ENCODE data around the gene DOK4.
A peak's percentile ranks its signal among the peaks of the same experiment; 100 is the strongest.

DOK4 gene

DNA sequence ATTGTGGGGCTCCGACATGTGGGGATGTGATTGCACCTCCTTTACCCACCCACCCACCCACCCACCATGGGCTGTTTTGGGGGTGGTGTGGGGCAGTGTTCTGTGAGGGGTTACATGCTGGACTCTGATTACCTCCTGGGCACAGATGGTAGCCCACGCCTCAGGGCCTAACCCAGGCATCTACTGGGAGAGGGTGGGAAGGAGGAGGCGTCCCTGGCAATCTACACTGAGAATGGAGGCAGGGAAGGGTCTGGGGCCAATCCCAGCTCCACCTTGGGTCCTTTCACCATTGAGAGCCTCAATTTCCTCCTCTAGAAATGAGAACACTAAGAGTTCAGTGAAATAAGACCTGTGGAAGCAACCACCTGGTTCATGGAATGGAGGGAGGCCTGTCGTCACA lies 11.7 kb upstream of the DOK4 start:
- TF ChIP-seq EZH2phosphoT487 (IDR thresholded peaks at IDR 0.05; ENCODE audit: borderline replicate concordance, low read length) = no peak
- TF ChIP-seq, protein P1, sequence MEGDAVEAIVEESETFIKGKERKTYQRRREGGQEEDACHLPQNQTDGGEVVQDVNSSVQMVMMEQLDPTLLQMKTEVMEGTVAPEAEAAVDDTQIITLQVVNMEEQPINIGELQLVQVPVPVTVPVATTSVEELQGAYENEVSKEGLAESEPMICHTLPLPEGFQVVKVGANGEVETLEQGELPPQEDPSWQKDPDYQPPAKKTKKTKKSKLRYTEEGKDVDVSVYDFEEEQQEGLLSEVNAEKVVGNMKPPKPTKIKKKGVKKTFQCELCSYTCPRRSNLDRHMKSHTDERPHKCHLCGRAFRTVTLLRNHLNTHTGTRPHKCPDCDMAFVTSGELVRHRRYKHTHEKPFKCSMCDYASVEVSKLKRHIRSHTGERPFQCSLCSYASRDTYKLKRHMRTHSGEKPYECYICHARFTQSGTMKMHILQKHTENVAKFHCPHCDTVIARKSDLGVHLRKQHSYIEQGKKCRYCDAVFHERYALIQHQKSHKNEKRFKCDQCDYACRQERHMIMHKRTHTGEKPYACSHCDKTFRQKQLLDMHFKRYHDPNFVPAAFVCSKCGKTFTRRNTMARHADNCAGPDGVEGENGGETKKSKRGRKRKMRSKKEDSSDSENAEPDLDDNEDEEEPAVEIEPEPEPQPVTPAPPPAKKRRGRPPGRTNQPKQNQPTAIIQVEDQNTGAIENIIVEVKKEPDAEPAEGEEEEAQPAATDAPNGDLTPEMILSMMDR (IDR thresholded peaks at IDR 0.05; ENCODE audit: low read depth, low read length, poor library complexity, severe bottlenecking) = no peak
- peaks cover 10% of the 10 kb centered on the region for H3K4me1 ChIP-seq (ENCODE audit: control insufficient read depth, low read length)
- no peaks in the 10 kb centered on the region for H3K36me3 ChIP-seq (ENCODE audit: control insufficient read depth, low read length)
- no peaks in the 10 kb centered on the region for H3F3A ChIP-seq (ENCODE audit: control insufficient read depth, insufficient read depth)
- H3K27me3 ChIP-seq (ENCODE audit: control insufficient read depth, low read length) = peaks cover 15% of the 10 kb centered on the region
- no peak overlapping the region for H3K4me3 ChIP-seq (ENCODE audit: low read length)
- no peaks in the 10 kb centered on the region for H3K9me3 ChIP-seq (ENCODE audit: control insufficient read depth, insufficient read depth, low read length)
- no peak overlapping the region for H3K4me2 ChIP-seq (ENCODE audit: low read length)
- no peaks in the 10 kb centered on the region for H3K79me2 ChIP-seq (ENCODE audit: control insufficient read depth, low read length)
- H3K9me2 ChIP-seq (replicated peaks; ENCODE audit: control insufficient read depth, low read length) = no peaks in the 10 kb centered on the region
- no peaks in the 10 kb centered on the region for H4K20me1 ChIP-seq (ENCODE audit: control insufficient read depth, insufficient read depth, low read depth, low read length)
- H3K27ac ChIP-seq (ENCODE audit: low read depth, low read length) = no peak overlapping the region

- Histone ChIP-seq H3K79me2 (ENCODE audit: control insufficient read depth, low read length) (no peaks in the 10 kb centered on the region), H3K4me3 (ENCODE audit: low read length) (no peak overlapping the region), H3K27ac (ENCODE audit: low read depth, low read length) (no peak overlapping the region), H3F3A (ENCODE audit: control insufficient read depth, insufficient read depth) (no peaks in the 10 kb centered on the region), H3K9me2 (replicated peaks; ENCODE audit: control insufficient read depth, low read length) (no peaks in the 10 kb centered on the region), H3K27me3 (ENCODE audit: control insufficient read depth, low read length) (peaks cover 9% of the 10 kb centered on the region), H3K4me2 (ENCODE audit: low read length) (no peak overlapping the region), H3K36me3 (ENCODE audit: control insufficient read depth, low read length) (no peaks in the 10 kb centered on the region), H3K4me1 (ENCODE audit: control insufficient read depth, low read length) (peaks cover 10% of the 10 kb centered on the region), H3K9me3 (ENCODE audit: control insufficient read depth, insufficient read depth, low read length) (no peaks in the 10 kb centered on the region), H4K20me1 (ENCODE audit: control insufficient read depth, insufficient read depth, low read depth, low read length) (no peaks in the 10 kb centered on the region)
- TF ChIP-seq EZH2phosphoT487 (IDR thresholded peaks at IDR 0.05; ENCODE audit: borderline replicate concordance, low read length) = no peak
- TF ChIP-seq, protein P1 (IDR thresholded peaks at IDR 0.05; ENCODE audit: low read depth, low read length, poor library complexity, severe bottlenecking) = no peak
Measured at GRCh38 chr16:57497121-57497520, 10.8 kb upstream of the DOK4 start.

DNA sequence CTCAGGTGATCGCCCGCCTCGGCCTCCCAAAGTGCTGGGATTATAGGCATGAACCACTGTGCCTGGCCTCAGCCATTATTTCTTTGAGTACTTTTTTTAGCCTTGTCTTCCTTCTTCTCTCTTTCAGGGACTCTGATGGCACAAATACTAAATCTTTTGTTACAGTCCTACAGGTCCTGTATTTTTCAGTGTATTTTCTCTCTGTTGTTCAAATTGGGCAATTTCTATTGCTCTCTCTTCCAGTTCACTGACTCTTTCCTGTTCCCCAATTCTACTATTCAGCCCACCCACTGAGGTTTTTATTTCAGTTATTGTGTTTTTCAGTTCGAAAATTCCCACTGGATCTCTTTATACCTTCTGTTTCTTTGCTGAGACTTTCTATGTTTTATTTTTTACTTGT lies 7.5 kb upstream of the DOK4 start:
- Histone ChIP-seq H3K4me1 (ENCODE audit: control insufficient read depth, low read length) (peaks cover 10% of the 10 kb centered on the region), H3K27ac (ENCODE audit: low read depth, low read length) (no peak overlapping the region), H3K36me3 (ENCODE audit: control insufficient read depth, low read length) (no peaks in the 10 kb centered on the region), H3K4me2 (ENCODE audit: low read length) (peak overlapping the region; percentile 45), H4K20me1 (ENCODE audit: control insufficient read depth, insufficient read depth, low read depth, low read length) (no peaks in the 10 kb centered on the region), H3K9me3 (ENCODE audit: control insufficient read depth, insufficient read depth, low read length) (no peaks in the 10 kb centered on the region), H3K9me2 (replicated peaks; ENCODE audit: control insufficient read depth, low read length) (no peaks in the 10 kb centered on the region), H3K27me3 (ENCODE audit: control insufficient read depth, low read length) (peaks cover 4% of the 10 kb centered on the region; the same call in 1 of the 2 replicates), H3F3A (ENCODE audit: control insufficient read depth, insufficient read depth) (no peaks in the 10 kb centered on the region), H3K4me3 (ENCODE audit: low read length) (no peak overlapping the region), H3K79me2 (ENCODE audit: control insufficient read depth, low read length) (no peaks in the 10 kb centered on the region)
- TF ChIP-seq, protein P1 (IDR thresholded peaks at IDR 0.05; ENCODE audit: low read depth, low read length, poor library complexity, severe bottlenecking) = no peak
- no peak for TF ChIP-seq EZH2phosphoT487 (IDR thresholded peaks at IDR 0.05; ENCODE audit: borderline replicate concordance, low read length)

DNA sequence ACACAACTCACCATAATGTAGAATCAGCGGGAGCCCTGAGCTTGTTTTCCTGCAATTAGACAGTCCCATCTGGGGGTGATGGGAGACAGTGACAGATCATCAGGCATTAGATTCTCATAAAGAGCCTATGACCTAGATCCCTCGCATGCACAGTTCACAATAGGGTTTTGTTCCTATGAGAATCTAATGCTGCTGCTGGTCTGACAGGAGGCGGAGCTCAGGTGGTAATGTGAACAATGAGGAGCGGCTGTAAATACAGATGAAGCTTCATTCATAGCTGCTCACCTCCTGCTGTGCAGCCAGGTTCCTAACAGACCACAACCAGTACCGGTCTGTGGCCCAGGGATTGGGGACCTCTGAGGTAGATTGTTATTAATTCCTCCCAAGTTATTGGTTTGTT lies 2.9 kb upstream of the DOK4 start:
- Histone ChIP-seq H4K20me1 (ENCODE audit: control insufficient read depth, insufficient read depth, low read depth, low read length) (no peaks in the 10 kb centered on the region), H3F3A (ENCODE audit: control insufficient read depth, insufficient read depth) (no peaks in the 10 kb centered on the region), H3K27me3 (ENCODE audit: control insufficient read depth, low read length) (peaks cover 15% of the 10 kb centered on the region), H3K4me2 (ENCODE audit: low read length) (no peak overlapping the region), H3K36me3 (ENCODE audit: control insufficient read depth, low read length) (no peaks in the 10 kb centered on the region), H3K4me3 (ENCODE audit: low read length) (no peak overlapping the region), H3K4me1 (ENCODE audit: control insufficient read depth, low read length) (peaks cover 18% of the 10 kb centered on the region), H3K27ac (ENCODE audit: low read depth, low read length) (no peak overlapping the region), H3K79me2 (ENCODE audit: control insufficient read depth, low read length) (no peaks in the 10 kb centered on the region), H3K9me2 (replicated peaks; ENCODE audit: control insufficient read depth, low read length) (no peaks in the 10 kb centered on the region), H3K9me3 (ENCODE audit: control insufficient read depth, insufficient read depth, low read length) (no peaks in the 10 kb centered on the region)
- no peak for TF ChIP-seq EZH2phosphoT487 (IDR thresholded peaks at IDR 0.05; ENCODE audit: borderline replicate concordance, low read length)
- TF ChIP-seq, protein P1 (IDR thresholded peaks at IDR 0.05; ENCODE audit: low read depth, low read length, poor library complexity, severe bottlenecking) = no peak

Measured in DOHH2 (cell line).